ENCODE data around the gene CXXC5. TPM values are rescaled to one million over a fixed set of nuclear protein-coding genes. Genes with fewer than 3 reads are reported as not detected.

The CXXC5 gene
- total RNA-seq, 1 experiment from 2014 or later: 97.2 TPM

DNA sequence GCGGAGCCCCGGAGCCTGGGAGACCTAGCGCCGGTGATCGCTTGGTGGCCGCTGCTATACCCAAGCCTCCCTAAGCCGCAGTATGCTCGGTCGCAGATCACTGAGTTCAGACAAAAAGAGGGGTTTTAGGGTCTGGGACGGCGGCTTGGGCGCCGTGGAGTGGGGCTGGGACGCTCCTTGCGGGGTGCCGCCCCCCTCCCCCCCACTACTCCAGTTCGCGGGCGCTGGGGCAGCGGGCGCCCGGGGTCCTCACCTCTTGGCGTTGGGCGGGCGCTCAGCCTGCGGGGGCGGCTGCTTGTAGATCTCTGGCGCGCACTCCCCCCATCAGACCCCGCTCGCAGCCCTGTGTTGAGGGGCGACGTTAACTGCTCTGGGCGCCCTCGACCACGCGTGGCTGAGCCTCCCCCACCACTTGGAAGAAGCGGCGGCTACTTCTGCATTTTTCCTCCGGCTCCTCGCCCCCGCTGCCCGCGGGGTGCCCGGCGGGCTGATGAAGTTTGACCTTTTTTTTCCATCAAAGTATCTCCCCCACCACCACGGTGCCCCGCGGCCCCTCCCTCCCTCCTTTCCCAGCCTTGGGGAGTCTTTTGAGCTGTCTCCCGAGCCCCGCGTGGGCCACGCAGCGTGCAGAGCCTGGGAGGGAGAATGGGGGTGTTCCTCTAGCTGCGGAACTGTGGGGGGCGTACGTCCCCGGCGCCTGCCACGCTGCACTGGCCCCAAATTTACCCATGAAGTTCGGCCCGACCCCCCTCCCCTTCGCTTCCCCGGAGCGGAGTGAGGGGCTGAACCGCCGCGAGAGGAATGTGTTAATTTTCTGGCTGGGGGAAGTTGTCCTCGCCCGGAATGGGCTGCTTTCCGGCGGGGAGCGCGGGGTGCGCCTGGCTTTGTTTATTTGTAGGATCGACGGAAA lies 1.2 kb downstream of the CXXC5 start (continued):
- no peak for TF ChIP-seq ZNF138 (CRISPR knock-in tag; conservative IDR thresholded peaks at IDR 0.05)
- TF ChIP-seq SP1 (CRISPR knock-in tag; conservative IDR thresholded peaks at IDR 0.05): peak; percentile 32; the same call in 1 of the 2 replicates
- TF ChIP-seq, protein P1, sequence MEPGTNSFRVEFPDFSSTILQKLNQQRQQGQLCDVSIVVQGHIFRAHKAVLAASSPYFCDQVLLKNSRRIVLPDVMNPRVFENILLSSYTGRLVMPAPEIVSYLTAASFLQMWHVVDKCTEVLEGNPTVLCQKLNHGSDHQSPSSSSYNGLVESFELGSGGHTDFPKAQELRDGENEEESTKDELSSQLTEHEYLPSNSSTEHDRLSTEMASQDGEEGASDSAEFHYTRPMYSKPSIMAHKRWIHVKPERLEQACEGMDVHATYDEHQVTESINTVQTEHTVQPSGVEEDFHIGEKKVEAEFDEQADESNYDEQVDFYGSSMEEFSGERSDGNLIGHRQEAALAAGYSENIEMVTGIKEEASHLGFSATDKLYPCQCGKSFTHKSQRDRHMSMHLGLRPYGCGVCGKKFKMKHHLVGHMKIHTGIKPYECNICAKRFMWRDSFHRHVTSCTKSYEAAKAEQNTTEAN (CRISPR knock-in tag; IDR thresholded peaks at IDR 0.05): no peak
- TF ChIP-seq ZNF232 (CRISPR knock-in tag; IDR thresholded peaks at IDR 0.05): no peak
- no peak for TF ChIP-seq NFE2L1 (CRISPR knock-in tag; IDR thresholded peaks at IDR 0.05)
- peak; percentile 42; the same call in 1 of the 2 replicates for TF ChIP-seq TEAD1 (CRISPR knock-in tag; IDR thresholded peaks at IDR 0.05)
- no peak for TF ChIP-seq GTF2I (CRISPR knock-in tag; conservative IDR thresholded peaks at IDR 0.05)
- TF ChIP-seq MLX (CRISPR knock-in tag; IDR thresholded peaks at IDR 0.05): no peak
- TF ChIP-seq ZNF219 (CRISPR knock-in tag; IDR thresholded peaks at IDR 0.05; ENCODE audit: borderline replicate concordance): no peak
- no peak for TF ChIP-seq HMGA2 (CRISPR knock-in tag; IDR thresholded peaks at IDR 0.05)
- TF ChIP-seq, protein P2, sequence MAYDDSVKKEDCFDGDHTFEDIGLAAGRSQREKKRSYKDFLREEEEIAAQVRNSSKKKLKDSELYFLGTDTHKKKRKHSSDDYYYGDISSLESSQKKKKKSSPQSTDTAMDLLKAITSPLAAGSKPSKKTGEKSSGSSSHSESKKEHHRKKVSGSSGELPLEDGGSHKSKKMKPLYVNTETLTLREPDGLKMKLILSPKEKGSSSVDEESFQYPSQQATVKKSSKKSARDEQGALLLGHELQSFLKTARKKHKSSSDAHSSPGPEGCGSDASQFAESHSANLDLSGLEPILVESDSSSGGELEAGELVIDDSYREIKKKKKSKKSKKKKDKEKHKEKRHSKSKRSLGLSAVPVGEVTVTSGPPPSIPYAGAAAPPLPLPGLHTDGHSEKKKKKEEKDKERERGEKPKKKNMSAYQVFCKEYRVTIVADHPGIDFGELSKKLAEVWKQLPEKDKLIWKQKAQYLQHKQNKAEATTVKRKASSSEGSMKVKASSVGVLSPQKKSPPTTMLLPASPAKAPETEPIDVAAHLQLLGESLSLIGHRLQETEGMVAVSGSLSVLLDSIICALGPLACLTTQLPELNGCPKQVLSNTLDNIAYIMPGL (CRISPR knock-in tag; IDR thresholded peaks at IDR 0.05): 0 out of 2 replicates have a peak, but pooled peaks have one; percentile 28
- TF ChIP-seq, protein P3, sequence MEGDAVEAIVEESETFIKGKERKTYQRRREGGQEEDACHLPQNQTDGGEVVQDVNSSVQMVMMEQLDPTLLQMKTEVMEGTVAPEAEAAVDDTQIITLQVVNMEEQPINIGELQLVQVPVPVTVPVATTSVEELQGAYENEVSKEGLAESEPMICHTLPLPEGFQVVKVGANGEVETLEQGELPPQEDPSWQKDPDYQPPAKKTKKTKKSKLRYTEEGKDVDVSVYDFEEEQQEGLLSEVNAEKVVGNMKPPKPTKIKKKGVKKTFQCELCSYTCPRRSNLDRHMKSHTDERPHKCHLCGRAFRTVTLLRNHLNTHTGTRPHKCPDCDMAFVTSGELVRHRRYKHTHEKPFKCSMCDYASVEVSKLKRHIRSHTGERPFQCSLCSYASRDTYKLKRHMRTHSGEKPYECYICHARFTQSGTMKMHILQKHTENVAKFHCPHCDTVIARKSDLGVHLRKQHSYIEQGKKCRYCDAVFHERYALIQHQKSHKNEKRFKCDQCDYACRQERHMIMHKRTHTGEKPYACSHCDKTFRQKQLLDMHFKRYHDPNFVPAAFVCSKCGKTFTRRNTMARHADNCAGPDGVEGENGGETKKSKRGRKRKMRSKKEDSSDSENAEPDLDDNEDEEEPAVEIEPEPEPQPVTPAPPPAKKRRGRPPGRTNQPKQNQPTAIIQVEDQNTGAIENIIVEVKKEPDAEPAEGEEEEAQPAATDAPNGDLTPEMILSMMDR (IDR thresholded peaks at IDR 0.05): no peak
- TF ChIP-seq GABPB1 (CRISPR knock-in tag; IDR thresholded peaks at IDR 0.05): no peak
- TF ChIP-seq USF2 (CRISPR knock-in tag; IDR thresholded peaks at IDR 0.05): no peak
- peak; percentile 50; the same call in 1 of the 2 replicates for TF ChIP-seq FOXP1 (CRISPR knock-in tag; IDR thresholded peaks at IDR 0.05; ENCODE audit: borderline replicate concordance)
- TF ChIP-seq STAT6 (CRISPR knock-in tag; conservative IDR thresholded peaks at IDR 0.05; ENCODE audit: low read depth): no peak
- TF ChIP-seq AFF4 (CRISPR knock-in tag; IDR thresholded peaks at IDR 0.05; ENCODE audit: borderline replicate concordance): no peak; the same call in 1 of the 2 replicates
- no peak for TF ChIP-seq ZNF512 (CRISPR knock-in tag; IDR thresholded peaks at IDR 0.05; ENCODE audit: borderline replicate concordance)
- TF ChIP-seq RELA (CRISPR knock-in tag; IDR thresholded peaks at IDR 0.05; ENCODE audit: borderline replicate concordance): no peak
- TF ChIP-seq ZNF396 (CRISPR knock-in tag; IDR thresholded peaks at IDR 0.05; ENCODE audit: borderline replicate concordance): no peak
- TF ChIP-seq KAT7 (CRISPR knock-in tag; IDR thresholded peaks at IDR 0.05; ENCODE audit: borderline replicate concordance): no peak
